ENCODE data around the gene CDK5RAP3. TPM values are rescaled to one million over a fixed set of nuclear protein-coding genes. Genes with fewer than 3 reads are reported as not detected.

The CDK5RAP3 gene
- total and polyA plus RNA-seq, 2 experiments from 2014 or later: 92.6 to 106 TPM

DNA sequence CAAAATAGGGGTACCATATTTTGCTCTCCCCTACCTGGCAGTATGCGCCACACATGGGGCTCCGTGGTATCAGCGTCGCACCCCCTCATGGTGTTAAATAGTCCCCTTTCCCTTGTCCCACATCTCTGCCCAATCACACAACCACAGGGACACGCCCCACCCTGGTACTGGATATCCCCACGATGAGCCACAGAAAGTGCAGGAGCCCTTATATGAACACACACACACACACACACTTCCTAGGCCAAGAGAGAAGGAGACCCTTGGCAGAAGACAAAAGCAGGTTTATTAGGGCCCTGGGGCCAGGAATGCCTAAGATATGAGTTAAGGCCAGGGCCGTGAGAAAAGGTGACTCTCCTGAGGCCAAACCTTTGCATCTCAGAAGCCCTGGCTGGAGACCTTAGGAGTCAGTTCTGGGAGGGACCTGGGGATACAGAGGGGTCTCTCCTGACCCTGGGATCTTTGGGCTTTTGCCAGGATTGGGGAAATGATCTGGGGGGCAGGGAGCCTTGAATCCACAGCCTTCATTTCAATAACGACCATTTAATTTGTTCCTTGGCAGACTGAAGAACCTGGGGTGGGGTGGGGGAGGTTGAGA, 55.1 kb downstream of the CDK5RAP3 start:
- Mint-ChIP-seq H3K9me3 (no peaks in the 10 kb centered on the region), H3K4me3 (peak overlapping the region; percentile 76), H3K27me3 (ENCODE audit: insufficient read depth, low read depth, poor library complexity) (peaks cover 34% of the 10 kb centered on the region), H3K4me1 (peaks cover 25% of the 10 kb centered on the region), H3K27ac (no peak overlapping the region), H3K36me3 (ENCODE audit: low read depth) (no peaks in the 10 kb centered on the region)
- no peak overlapping the region for H3K27ac ChIP-seq (ENCODE audit: low read depth)
- ATAC-seq: no peak
- no peak overlapping the region; the same call in 1 of the 2 replicates for H2AFZ ChIP-seq
- H3K9me2 ChIP-seq (ENCODE audit: insufficient read depth): no peaks in the 10 kb centered on the region
- H3K4me3 ChIP-seq: peak overlapping the region; percentile 83
- peaks cover 14% of the 10 kb centered on the region; the same call in 1 of the 2 replicates for H3F3A ChIP-seq (replicated peaks; ENCODE audit: low read depth)
- TF ChIP-seq, protein P1, sequence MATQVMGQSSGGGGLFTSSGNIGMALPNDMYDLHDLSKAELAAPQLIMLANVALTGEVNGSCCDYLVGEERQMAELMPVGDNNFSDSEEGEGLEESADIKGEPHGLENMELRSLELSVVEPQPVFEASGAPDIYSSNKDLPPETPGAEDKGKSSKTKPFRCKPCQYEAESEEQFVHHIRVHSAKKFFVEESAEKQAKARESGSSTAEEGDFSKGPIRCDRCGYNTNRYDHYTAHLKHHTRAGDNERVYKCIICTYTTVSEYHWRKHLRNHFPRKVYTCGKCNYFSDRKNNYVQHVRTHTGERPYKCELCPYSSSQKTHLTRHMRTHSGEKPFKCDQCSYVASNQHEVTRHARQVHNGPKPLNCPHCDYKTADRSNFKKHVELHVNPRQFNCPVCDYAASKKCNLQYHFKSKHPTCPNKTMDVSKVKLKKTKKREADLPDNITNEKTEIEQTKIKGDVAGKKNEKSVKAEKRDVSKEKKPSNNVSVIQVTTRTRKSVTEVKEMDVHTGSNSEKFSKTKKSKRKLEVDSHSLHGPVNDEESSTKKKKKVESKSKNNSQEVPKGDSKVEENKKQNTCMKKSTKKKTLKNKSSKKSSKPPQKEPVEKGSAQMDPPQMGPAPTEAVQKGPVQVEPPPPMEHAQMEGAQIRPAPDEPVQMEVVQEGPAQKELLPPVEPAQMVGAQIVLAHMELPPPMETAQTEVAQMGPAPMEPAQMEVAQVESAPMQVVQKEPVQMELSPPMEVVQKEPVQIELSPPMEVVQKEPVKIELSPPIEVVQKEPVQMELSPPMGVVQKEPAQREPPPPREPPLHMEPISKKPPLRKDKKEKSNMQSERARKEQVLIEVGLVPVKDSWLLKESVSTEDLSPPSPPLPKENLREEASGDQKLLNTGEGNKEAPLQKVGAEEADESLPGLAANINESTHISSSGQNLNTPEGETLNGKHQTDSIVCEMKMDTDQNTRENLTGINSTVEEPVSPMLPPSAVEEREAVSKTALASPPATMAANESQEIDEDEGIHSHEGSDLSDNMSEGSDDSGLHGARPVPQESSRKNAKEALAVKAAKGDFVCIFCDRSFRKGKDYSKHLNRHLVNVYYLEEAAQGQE (IDR thresholded peaks at IDR 0.05; ENCODE audit: unreplicated experiment): no peak
- TF ChIP-seq ZNF114 (CRISPR knock-in tag; IDR thresholded peaks at IDR 0.05) (no peak), POLR2AphosphoS5 (IDR thresholded peaks at IDR 0.05; ENCODE audit: low read depth) (no peak), ZNF331 (CRISPR knock-in tag; IDR thresholded peaks at IDR 0.05; ENCODE audit: low read depth) (no peak)
- TF ChIP-seq, protein P2, sequence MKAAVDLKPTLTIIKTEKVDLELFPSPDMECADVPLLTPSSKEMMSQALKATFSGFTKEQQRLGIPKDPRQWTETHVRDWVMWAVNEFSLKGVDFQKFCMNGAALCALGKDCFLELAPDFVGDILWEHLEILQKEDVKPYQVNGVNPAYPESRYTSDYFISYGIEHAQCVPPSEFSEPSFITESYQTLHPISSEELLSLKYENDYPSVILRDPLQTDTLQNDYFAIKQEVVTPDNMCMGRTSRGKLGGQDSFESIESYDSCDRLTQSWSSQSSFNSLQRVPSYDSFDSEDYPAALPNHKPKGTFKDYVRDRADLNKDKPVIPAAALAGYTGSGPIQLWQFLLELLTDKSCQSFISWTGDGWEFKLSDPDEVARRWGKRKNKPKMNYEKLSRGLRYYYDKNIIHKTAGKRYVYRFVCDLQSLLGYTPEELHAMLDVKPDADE (IDR thresholded peaks at IDR 0.05): no peak
- TF ChIP-seq, protein P3, sequence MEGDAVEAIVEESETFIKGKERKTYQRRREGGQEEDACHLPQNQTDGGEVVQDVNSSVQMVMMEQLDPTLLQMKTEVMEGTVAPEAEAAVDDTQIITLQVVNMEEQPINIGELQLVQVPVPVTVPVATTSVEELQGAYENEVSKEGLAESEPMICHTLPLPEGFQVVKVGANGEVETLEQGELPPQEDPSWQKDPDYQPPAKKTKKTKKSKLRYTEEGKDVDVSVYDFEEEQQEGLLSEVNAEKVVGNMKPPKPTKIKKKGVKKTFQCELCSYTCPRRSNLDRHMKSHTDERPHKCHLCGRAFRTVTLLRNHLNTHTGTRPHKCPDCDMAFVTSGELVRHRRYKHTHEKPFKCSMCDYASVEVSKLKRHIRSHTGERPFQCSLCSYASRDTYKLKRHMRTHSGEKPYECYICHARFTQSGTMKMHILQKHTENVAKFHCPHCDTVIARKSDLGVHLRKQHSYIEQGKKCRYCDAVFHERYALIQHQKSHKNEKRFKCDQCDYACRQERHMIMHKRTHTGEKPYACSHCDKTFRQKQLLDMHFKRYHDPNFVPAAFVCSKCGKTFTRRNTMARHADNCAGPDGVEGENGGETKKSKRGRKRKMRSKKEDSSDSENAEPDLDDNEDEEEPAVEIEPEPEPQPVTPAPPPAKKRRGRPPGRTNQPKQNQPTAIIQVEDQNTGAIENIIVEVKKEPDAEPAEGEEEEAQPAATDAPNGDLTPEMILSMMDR (conservative IDR thresholded peaks at IDR 0.05; ENCODE audit: low read depth in 2 of 2): no peak
- H3K4me1 ChIP-seq (ENCODE audit: insufficient read depth): peaks cover 21% of the 10 kb centered on the region
- peaks cover 22% of the 10 kb centered on the region for H3K27me3 ChIP-seq (ENCODE audit: insufficient read depth)
- H3K4me2 ChIP-seq: peak overlapping the region; percentile 95
- H3K79me2 ChIP-seq (replicated peaks; ENCODE audit: insufficient read depth): no peaks in the 10 kb centered on the region
- no peaks in the 10 kb centered on the region for H3K36me3 ChIP-seq (ENCODE audit: insufficient read depth)
- H4K20me1 ChIP-seq (replicated peaks; ENCODE audit: insufficient read depth): no peaks in the 10 kb centered on the region
- DNase-seq (ENCODE audit: low spot score): peak; percentile 26
